ENCODE measurements around the gene PCNX3. TPM values are rescaled to one million over a fixed set of nuclear protein-coding genes. Genes with fewer than 3 reads are reported as not detected.

The PCNX3 gene
- total and polyA plus RNA-seq, 2 of the 13 experiments (the other 11 are each of a cell fraction or from before 2014, with no cell fraction given) = 16.2 to 23.0 TPM

GRCh38 chr11:65576867-65577755 is 38.5 kb upstream of the PCNX3 start (continued):
- TF ChIP-seq ZBTB7A (CRISPR knock-in tag; IDR thresholded peaks at IDR 0.05) (no peak), HNRNPL (IDR thresholded peaks at IDR 0.05; ENCODE audit: low read depth, low read length) (peak; percentile 99), EP300 (IDR thresholded peaks at IDR 0.05; ENCODE audit: low read depth in 2 of 2, low read length in 2 of 2) (0 out of 4 replicates have a peak, but pooled peaks of 1 of the 2 experiments have one; percentile 2), EP300 (CRISPR knock-in tag; IDR thresholded peaks at IDR 0.05; ENCODE audit: borderline replicate concordance) (no peak), ZNF292 (CRISPR knock-in tag; IDR thresholded peaks at IDR 0.05; ENCODE audit: borderline replicate concordance, low read depth) (no peak), ZNF264 (CRISPR knock-in tag; IDR thresholded peaks at IDR 0.05) (no peak), MBD4 (IDR thresholded peaks at IDR 0.05; ENCODE audit: borderline replicate concordance, low read length) (no peak), XRCC5 (optimal IDR thresholded peaks at IDR 0.05; ENCODE audit: low read length) (peak; percentile 24), ESRRA (CRISPR knock-in tag; IDR thresholded peaks at IDR 0.05; ENCODE audit: low read depth) (no peak), FOXA1 (IDR thresholded peaks at IDR 0.05) (no peak), FOXA1 (CRISPR knock-in tag; IDR thresholded peaks at IDR 0.05) (peak; percentile 15; the same call in 1 of the 2 replicates), ZNF572 (CRISPR knock-in tag; IDR thresholded peaks at IDR 0.05) (0 out of 2 replicates have a peak, but pooled peaks have one; percentile 33), ZNF589 (CRISPR knock-in tag; conservative IDR thresholded peaks at IDR 0.05) (0 out of 2 replicates have a peak, but pooled peaks have one; percentile 25)
- TF ChIP-seq, protein P1, sequence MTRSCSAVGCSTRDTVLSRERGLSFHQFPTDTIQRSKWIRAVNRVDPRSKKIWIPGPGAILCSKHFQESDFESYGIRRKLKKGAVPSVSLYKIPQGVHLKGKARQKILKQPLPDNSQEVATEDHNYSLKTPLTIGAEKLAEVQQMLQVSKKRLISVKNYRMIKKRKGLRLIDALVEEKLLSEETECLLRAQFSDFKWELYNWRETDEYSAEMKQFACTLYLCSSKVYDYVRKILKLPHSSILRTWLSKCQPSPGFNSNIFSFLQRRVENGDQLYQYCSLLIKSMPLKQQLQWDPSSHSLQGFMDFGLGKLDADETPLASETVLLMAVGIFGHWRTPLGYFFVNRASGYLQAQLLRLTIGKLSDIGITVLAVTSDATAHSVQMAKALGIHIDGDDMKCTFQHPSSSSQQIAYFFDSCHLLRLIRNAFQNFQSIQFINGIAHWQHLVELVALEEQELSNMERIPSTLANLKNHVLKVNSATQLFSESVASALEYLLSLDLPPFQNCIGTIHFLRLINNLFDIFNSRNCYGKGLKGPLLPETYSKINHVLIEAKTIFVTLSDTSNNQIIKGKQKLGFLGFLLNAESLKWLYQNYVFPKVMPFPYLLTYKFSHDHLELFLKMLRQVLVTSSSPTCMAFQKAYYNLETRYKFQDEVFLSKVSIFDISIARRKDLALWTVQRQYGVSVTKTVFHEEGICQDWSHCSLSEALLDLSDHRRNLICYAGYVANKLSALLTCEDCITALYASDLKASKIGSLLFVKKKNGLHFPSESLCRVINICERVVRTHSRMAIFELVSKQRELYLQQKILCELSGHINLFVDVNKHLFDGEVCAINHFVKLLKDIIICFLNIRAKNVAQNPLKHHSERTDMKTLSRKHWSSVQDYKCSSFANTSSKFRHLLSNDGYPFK (CRISPR knock-in tag; IDR thresholded peaks at IDR 0.05; ENCODE audit: borderline replicate concordance) = 0 out of 2 replicates have a peak, but pooled peaks have one; percentile 15
